HFFc6 (cell line): ENCODE measurements around the gene C10orf95. TPM values are rescaled to one million over a fixed set of nuclear protein-coding genes. Genes with fewer than 3 reads are reported as not detected.

ENCODE experiments used
- DNase-seq: peaks from one replicate; pipeline ENCODE4 v3.0.0-alpha.2; 2018
- H3K27ac Mint-ChIP-seq: 2 replicates; pipeline ENCODE4 v1.8.0; 2020; ENCODE audit warnings: mild to moderate bottlenecking, mixed read lengths
- H3K27me3 Mint-ChIP-seq: 2 replicates; pipeline ENCODE4 v1.8.0; 2021; ENCODE audit warnings: mild to moderate bottlenecking, moderate library complexity, mixed read lengths; ENCODE audit not compliant: insufficient read depth
- H3K36me3 Mint-ChIP-seq: 2 replicates; pipeline ENCODE4 v1.8.0; 2021; ENCODE audit warnings: low read depth, mixed read lengths
- H3K4me1 Mint-ChIP-seq: 2 replicates; pipeline ENCODE4 v1.8.0; 2020; ENCODE audit warnings: low read depth, mixed read lengths
- H3K4me3 Mint-ChIP-seq: 2 replicates; pipeline ENCODE4 v1.8.0; 2020; ENCODE audit warnings: mild to moderate bottlenecking, moderate library complexity, mixed read lengths
- H3K9me3 Mint-ChIP-seq: 2 replicates; pipeline ENCODE4 v1.8.0; 2020; ENCODE audit warnings: mild to moderate bottlenecking, mixed read lengths
- total RNA-seq, 6 experiments: library from RNA; stranded (reverse); fragmentation: NEBNext Ultra II Directional; extraction: Animal tissue kit (Norgen Biotek cat#: 25700); gene quantifications; 2 replicates in 1 of 6; 3 replicates in 5 of 6; pipeline ENCODE4 v1.2.3, GENCODE V29; 2021
- TF ChIP-seq, protein P1 (sequence below): fragments of 200-600 bp; sonication (generic); IDR thresholded peaks from 2 replicates; pipeline ENCODE4 v1.5.0; 2021; ENCODE audit warnings: antibody characterized with exemption, mild to moderate bottlenecking

The C10orf95 gene
- total RNA-seq, 6 experiments from 2014 or later: 0.12 TPM; not detected in 5

DNA sequence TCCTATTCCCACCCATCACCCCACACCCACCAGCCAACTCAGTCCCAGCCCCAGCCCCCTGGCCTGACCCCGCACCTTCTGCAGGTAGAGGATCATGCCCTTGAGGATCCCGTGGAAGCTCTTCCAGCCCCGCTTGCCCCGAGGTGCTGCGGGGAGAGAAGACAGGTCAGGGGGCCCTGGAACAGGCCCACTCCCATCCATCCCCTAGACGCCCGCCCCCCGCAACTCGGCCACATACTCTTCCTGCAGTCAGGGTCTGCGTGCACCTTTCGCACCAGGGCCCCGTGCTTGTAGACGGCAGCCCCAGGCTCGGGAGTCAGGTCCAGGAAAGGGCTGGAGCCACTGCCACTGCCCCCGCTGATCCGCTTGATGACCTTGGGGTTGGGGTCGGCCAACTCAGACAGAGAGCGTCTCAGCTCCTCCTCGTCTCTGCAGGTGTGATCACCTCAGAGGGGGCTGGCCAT lies 46.2 kb downstream of the C10orf95 start:
- TF ChIP-seq, protein P1, sequence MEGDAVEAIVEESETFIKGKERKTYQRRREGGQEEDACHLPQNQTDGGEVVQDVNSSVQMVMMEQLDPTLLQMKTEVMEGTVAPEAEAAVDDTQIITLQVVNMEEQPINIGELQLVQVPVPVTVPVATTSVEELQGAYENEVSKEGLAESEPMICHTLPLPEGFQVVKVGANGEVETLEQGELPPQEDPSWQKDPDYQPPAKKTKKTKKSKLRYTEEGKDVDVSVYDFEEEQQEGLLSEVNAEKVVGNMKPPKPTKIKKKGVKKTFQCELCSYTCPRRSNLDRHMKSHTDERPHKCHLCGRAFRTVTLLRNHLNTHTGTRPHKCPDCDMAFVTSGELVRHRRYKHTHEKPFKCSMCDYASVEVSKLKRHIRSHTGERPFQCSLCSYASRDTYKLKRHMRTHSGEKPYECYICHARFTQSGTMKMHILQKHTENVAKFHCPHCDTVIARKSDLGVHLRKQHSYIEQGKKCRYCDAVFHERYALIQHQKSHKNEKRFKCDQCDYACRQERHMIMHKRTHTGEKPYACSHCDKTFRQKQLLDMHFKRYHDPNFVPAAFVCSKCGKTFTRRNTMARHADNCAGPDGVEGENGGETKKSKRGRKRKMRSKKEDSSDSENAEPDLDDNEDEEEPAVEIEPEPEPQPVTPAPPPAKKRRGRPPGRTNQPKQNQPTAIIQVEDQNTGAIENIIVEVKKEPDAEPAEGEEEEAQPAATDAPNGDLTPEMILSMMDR: no peak
- DNase-seq: no peak
- Mint-ChIP-seq H3K4me1 (peaks cover 27% of the 10 kb centered on the region), H3K36me3 (peaks cover 7% of the 10 kb centered on the region; the same call in 1 of the 2 replicates), H3K27ac (no peak overlapping the region), H3K9me3 (no peaks in the 10 kb centered on the region), H3K4me3 (no peak overlapping the region), H3K27me3 (peaks cover 31% of the 10 kb centered on the region)

DNA sequence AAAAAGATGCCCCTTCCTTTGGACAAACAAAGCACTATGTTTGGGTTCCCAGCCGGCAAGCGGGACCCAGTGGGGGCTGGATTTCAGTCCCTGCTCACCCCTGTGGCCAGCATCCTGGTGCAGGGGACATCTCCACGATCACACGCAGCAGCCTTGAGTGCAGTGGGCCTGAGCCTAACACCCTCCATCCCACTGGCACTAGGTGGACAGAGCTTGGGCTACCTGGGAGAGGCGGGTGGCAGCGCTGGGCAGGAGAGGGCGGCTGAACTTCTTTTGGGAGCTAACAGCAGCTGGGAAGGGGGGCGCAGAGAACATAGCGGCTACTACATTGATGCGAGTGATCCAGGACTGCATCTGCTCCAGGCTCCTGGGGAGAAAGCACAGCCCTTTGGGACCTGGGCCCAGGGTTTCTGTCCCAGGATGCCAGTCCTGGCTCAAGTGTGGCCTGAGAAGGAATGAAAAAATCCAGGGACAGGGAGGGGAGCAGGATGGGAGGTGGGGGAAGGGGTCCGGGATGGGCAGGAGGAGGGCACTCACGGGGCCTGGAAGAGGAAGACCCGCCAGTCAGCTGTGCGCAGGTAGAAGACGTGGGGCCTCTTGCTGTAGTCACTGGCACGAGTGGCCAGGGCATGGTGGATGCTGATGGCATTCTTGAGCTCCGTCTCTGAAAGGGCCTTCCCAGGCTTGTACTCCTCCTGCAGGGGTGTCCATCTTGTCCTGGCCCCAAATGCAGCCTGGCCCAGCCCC lies 46.8 kb downstream of the C10orf95 start:
- peaks cover 25% of the 10 kb centered on the region for H3K27me3 Mint-ChIP-seq
- H3K4me3 Mint-ChIP-seq: no peak overlapping the region
- H3K36me3 Mint-ChIP-seq: peaks cover 1% of the 10 kb centered on the region; the same call in 1 of the 2 replicates
- no peak for DNase-seq
- peaks cover 25% of the 10 kb centered on the region for H3K4me1 Mint-ChIP-seq
- no peak overlapping the region for H3K27ac Mint-ChIP-seq
- no peaks in the 10 kb centered on the region for H3K9me3 Mint-ChIP-seq
- TF ChIP-seq, protein P1: no peak

DNA sequence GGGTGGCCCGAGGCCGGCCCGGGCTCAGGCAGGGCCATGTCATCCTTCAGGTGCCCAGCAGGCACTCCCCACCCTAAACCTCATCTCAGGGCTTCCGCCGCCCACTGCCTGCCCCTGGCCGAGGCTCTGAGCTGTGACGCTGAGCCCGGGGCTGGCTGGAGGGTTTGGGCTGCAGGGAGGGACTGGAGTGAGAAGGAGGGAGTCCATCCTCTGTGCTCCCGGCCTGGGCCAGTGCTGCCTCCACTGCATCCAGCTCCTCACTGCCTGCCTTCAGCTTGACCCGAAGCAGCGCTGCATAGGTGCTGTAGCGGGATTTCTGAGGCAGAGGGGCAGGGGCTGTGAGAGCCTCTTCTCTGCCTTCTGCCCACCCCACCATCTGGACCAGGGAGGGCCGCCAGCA lies 48.2 kb downstream of the C10orf95 start:
- Mint-ChIP-seq H3K9me3 (no peaks in the 10 kb centered on the region), H3K27ac (no peak overlapping the region), H3K36me3 (no peaks in the 10 kb centered on the region; the same call in 1 of the 2 replicates), H3K4me1 (peaks cover 24% of the 10 kb centered on the region), H3K27me3 (peaks cover 20% of the 10 kb centered on the region), H3K4me3 (no peak overlapping the region)
- TF ChIP-seq, protein P1: no peak
- DNase-seq: no peak

GRCh38 chr10:102402512-102402896 lies 48.8 kb downstream of the C10orf95 start:
- H3K4me3 Mint-ChIP-seq: no peak overlapping the region
- no peaks in the 10 kb centered on the region for H3K36me3 Mint-ChIP-seq
- no peaks in the 10 kb centered on the region for H3K9me3 Mint-ChIP-seq
- H3K27me3 Mint-ChIP-seq: peaks cover 17% of the 10 kb centered on the region
- DNase-seq: no peak
- TF ChIP-seq, protein P1: no peak
- H3K4me1 Mint-ChIP-seq: peaks cover 24% of the 10 kb centered on the region
- no peak overlapping the region for H3K27ac Mint-ChIP-seq

DNA sequence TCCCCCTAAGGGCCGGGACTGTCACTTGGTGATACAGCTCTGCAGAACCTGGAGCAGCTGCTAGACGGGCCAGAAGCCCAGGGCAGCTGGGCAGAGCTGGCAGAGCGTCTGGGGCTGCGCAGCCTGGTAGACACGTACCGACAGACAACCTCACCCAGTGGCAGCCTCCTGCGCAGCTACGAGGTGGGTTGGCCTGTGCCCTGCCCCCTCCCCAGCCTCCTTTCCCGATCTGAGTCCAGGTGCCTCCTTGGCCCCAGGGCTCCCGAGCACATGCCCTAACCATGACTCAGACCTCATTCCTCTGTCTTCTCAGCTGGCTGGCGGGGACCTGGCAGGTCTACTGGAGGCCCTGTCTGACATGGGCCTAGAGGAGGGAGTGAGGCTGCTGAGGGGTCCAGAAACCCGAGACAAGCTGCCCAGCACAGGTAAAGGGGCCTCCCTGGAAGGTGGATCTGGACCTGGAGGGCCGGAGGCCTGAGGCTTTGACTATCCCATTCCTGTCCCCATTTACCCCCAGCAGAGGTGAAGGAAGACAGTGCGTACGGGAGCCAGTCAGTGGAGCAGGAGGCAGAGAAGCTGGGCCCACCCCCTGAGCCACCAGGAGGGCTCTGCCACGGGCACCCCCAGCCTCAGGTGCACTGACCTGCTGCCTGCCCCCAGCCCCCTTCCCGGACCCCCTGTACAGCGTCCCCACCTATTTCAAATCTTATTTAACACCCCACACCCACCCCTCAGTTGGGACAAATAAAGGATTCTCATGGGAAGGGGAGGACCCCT lies 49.4 kb downstream of the C10orf95 start:
- no peaks in the 10 kb centered on the region for H3K9me3 Mint-ChIP-seq
- H3K36me3 Mint-ChIP-seq: no peaks in the 10 kb centered on the region
- peak; percentile 45 for DNase-seq
- no peak overlapping the region for H3K27ac Mint-ChIP-seq
- peaks cover 12% of the 10 kb centered on the region for H3K27me3 Mint-ChIP-seq
- H3K4me1 Mint-ChIP-seq: peaks cover 25% of the 10 kb centered on the region
- TF ChIP-seq, protein P1: no peak
- H3K4me3 Mint-ChIP-seq: no peak overlapping the region
